ENCODE results near the gene LRRC63. TPM values are rescaled to one million over a fixed set of nuclear protein-coding genes. Genes with fewer than 3 reads are reported as not detected.

LRRC63 gene
- total and polyA plus RNA-seq, 2 of the 4 experiments (the other 2 are of a cell fraction), result not detected

DNA sequence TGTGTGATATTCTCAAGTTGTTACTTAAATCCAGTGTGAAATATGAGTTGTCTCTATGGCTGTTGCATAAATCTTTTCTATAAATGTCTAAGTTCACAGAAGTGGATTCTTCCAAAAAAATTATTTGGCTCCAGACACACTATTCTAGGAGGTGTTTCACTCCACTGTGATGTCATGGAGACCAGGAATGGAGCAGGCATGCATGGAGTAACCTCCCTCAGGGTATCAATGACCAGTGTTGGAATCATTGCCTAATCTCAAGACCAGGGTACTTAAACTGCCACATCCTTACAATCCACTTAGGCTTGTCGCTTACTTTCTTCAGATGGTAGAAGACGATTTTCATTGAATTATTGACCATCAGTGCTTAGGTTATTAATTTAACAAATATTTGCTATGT lies 55.4 kb downstream of the LRRC63 start:
- Histone ChIP-seq H3K23ac (ENCODE audit: low read depth, low read length) (no peak overlapping the region), H2BK120ac (ENCODE audit: low read depth, low read length) (no peak overlapping the region), H4K8ac (ENCODE audit: low read depth in 2 of 2, low read length in 2 of 2) (no peak overlapping the region), H2AK5ac (ENCODE audit: low read depth, low read length) (no peak overlapping the region), H2AFZ (replicated peaks; ENCODE audit: low read length, poor library complexity) (no peak overlapping the region), H3K18ac (ENCODE audit: low read depth, low read length) (no peak overlapping the region), H3K4me3 (ENCODE audit: insufficient read depth, low read depth, low read length) (no peak overlapping the region), H2BK5ac (ENCODE audit: low read depth, low read length, poor library complexity, severe bottlenecking) (no peak overlapping the region), H4K91ac (ENCODE audit: insufficient read depth, low read depth, low read length) (no peak overlapping the region), H2AK9ac (replicated peaks; ENCODE audit: low read depth, low read length, poor library complexity) (no peak overlapping the region), H3K4me1 (ENCODE audit: control insufficient read depth, insufficient read depth, low read length) (no peaks in the 10 kb centered on the region), H4K5ac (ENCODE audit: low read depth, low read length) (no peak overlapping the region), H2BK20ac (ENCODE audit: low read depth, low read length) (no peak overlapping the region), H3K14ac (replicated peaks; ENCODE audit: low read depth, low read length) (no peak overlapping the region), H3K56ac (ENCODE audit: extremely low read depth, insufficient read depth, low read length) (no peak overlapping the region), H3K27me3 (ENCODE audit: control insufficient read depth, insufficient read depth, low read length) (peaks cover 1% of the 10 kb centered on the region), H3K27ac (ENCODE audit: insufficient read depth, low read length) (no peak overlapping the region), H3K9me1 (ENCODE audit: insufficient read depth, low read length) (no peaks in the 10 kb centered on the region), H3K9me3 (ENCODE audit: control insufficient read depth, insufficient read depth, low read length) (no peaks in the 10 kb centered on the region), H3K36me3 (ENCODE audit: control insufficient read depth, insufficient read depth, low read length) (no peaks in the 10 kb centered on the region), H3K79me1 (ENCODE audit: low read depth in 1 of 2, low read length in 2 of 2) (no peaks in the 10 kb centered on the region), H3K4ac (ENCODE audit: low read depth, low read length) (no peak overlapping the region), H4K20me1 (ENCODE audit: insufficient read depth, low read length) (no peaks in the 10 kb centered on the region), H2BK15ac (ENCODE audit: low read depth, low read length) (no peak overlapping the region), H3K9ac (ENCODE audit: low read depth, low read length) (no peak overlapping the region), H3K4me2 (ENCODE audit: low read depth, low read length) (no peak overlapping the region)
- CTCF ChIA-PET, result no interaction called here
- TF ChIP-seq RCOR1 (IDR thresholded peaks at IDR 0.05; ENCODE audit: insufficient replicate concordance, low read length), result no peak
- no peak for TF ChIP-seq MXI1 (IDR thresholded peaks at IDR 0.05; ENCODE audit: borderline replicate concordance, low read depth, low read length)
- TF ChIP-seq SMC3 (IDR thresholded peaks at IDR 0.05; ENCODE audit: low read depth, low read length), result no peak
- TF ChIP-seq FOS (IDR thresholded peaks at IDR 0.05; ENCODE audit: low read depth, low read length), result no peak
- in situ Hi-C loops (cut with MboI; ENCODE audit: low sequenced_read_pairs), result no loop called here
- no TSS peak for BruUV-seq (replicated peaks)
- intact Hi-C loops (cut with micrococcal nuclease), result no loop called here
- POLR2A ChIA-PET (ENCODE audit: unreplicated experiment), result no interaction called here
- no peak for DNase-seq
- dilution Hi-C loops (cut with HindIII; ENCODE audit: low sequenced_read_pairs, unreplicated experiment), result no loop called here
- WGBS, 2 experiments (ENCODE audit: extremely low coverage in 2 of 2, insufficient read length in 1 of 2), result no CpG with 5 or more reads among the region's 2 CpGs
- no peak for ATAC-seq (ENCODE audit: low read depth)
